HT1080 (cell line): Measurements from ENCODE around the gene ADGRF5. TPM values are rescaled to one million over a fixed set of nuclear protein-coding genes. Genes with fewer than 3 reads are reported as not detected.

Source experiments
- DNase-seq: peaks from one replicate; pipeline ENCODE4 v3.0.0-alpha.2; 2015; ENCODE audit warnings: low read depth
- total RNA-seq: library from RNA; depleted of rRNA; stranded (reverse); fragments of >200 nt; shearing (Covaris generic); gene quantifications from 2 replicates; pipeline ENCODE4 v1.2.3, GENCODE V29; 2014; rRNA removed

ADGRF5 gene
- total RNA-seq, 1 experiment from 2014 or later: 6.0 TPM

GRCh38 chr6:46821458-46821881 is 100.3 kb downstream of the ADGRF5 start:
- no peak for DNase-seq

GRCh38 chr6:46819561-46819960 is 102.2 kb downstream of the ADGRF5 start:
- DNase-seq: no peak

- peak; percentile 31 for DNase-seq
Observed at GRCh38 chr6:46816626-46817025, 105.1 kb downstream of the ADGRF5 start.

GRCh38 chr6:46815130-46815529 is 106.6 kb downstream of the ADGRF5 start:
- DNase-seq: peak; percentile 79

GRCh38 chr6:46808806-46809205 is 112.9 kb downstream of the ADGRF5 start:
- no peak for DNase-seq

Other genes starting within 250 kb of the ADGRF5 start
- gene TDRD6, start 234.1 kb downstream of the ADGRF5 start, total RNA-seq: not detected in 2 replicates
- not detected in 2 replicates for gene PLA2G7, start 186.6 kb downstream of the ADGRF5 start, total RNA-seq
- not detected in 2 replicates for gene ANKRD66, start 175.0 kb downstream of the ADGRF5 start, total RNA-seq
- not detected in 2 replicates for gene MEP1A, start 128.5 kb downstream of the ADGRF5 start, total RNA-seq
- gene ADGRF1, start 120.4 kb upstream of the ADGRF5 start, total RNA-seq: not detected in 2 replicates